DMS153 (cell line): ENCODE measurements around the gene AGMO.

Experiments
- DNase-seq: peaks from one replicate; lab custom pipeline; 2025; lab: John Stamatoyannopoulos, UW

The AGMO gene

DNA sequence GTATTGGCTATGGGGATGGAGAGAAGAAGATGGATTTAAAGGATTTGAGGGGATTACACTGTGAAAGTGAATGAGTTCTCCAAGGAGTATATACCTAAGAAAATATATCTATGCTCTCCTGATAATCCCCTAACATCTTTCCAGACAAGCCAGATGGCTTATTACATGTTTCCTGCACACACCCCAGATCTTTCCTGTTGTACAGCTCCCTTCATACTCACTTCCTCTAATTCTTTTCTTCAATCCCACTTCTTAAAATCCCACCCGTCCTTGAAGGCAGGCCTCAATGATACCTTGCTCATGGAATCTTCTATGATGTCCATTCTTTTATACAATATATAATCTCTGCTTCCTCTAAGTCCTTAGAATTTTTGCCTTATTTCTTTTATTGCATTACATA, 342.1 kb downstream of the AGMO start:
- no peak for DNase-seq

DNA sequence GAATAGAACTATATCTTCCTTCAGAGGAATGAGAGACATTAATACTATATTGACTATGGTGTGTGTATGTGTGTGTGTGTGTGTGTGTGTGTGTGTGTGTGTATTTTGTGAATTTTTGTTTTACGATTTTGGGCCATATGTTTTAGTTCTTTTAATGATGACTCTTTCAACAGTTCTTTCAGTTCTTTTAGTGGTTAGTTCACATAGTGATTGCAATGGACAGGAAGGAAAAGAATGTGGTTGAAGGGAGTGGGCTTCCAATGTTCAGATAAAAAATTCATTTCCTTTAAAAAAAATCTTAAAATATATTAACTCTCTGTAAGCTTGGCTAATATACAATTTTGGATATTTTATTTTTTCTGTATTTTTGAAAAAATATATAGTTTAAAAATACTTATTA, 343.6 kb downstream of the AGMO start:
- DNase-seq = no peak

DNA sequence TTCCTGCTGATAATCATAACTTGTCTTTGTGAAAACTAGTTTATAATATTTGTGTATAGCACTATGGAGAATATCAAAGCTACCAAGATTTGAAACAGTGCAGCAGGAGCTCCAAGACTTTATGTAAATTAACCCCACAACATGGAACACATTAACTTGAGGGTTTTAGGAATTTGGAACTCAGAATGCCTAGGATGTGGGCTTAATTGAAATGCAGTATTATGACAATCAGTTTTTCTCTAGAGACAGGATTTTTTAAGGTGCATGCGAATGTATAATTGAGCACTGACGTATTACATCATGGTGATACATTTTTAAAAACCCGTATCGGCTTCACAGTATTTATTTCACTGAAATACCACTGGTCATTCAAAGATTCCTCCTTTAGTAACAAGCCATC, 346.2 kb downstream of the AGMO start:
- DNase-seq = no peak

DNA sequence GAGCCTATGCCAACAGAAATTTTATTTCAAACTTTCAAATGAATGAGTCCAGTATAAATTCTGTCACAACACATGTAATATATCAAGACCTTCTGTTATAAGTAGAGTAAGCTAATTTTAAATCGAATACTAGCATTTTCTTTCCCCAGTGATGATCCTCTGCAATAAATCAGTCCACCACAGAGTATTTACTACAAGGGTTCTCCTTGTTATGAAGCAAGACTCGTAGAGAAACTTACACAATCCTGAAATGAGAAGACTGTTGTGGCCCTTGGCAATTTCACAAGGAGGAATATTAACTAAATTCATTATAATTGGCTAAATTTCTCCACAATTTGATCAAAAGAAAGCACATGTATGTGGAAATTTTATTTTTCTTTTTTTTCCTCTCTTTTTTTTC, 346.8 kb downstream of the AGMO start:
- no peak for DNase-seq

DNA sequence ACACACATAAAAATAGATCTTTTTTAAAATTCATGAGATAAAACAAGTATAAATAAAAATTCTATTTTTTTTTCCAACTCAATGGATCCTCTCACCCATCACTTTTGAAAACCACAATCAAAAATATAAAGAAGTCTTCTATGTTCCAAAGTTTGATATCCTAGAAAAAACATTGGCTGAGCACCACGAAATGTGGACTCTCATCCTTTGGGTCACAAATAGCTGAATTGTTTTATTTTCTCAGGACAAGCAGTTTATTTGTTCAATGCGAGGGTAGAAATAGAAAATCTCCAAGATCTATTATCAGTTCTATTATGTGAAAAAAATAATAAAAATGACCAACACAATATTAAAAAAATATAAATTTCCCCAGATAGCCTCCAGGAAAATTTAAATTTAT, 348.7 kb downstream of the AGMO start:
- no peak for DNase-seq

DNA sequence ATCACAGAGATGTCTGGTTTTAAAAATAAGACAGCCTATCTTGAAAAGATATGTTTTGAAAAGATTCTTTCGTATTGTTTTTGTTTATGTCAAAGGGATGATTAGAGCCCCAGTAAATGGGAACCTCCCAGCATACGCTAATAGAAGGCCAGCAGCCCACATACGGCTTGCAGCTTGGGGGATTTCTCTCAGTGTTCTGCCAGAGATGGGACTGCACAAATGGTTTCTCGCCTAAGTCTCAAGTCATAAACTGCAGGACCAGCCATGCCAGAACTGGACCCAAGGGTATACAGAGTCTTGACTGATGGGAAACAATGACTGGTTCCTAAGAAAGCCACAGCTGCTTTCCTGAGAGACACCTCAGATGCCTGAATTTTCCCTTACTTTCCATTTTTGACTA, 352.4 kb downstream of the AGMO start:
- DNase-seq = no peak

DNA sequence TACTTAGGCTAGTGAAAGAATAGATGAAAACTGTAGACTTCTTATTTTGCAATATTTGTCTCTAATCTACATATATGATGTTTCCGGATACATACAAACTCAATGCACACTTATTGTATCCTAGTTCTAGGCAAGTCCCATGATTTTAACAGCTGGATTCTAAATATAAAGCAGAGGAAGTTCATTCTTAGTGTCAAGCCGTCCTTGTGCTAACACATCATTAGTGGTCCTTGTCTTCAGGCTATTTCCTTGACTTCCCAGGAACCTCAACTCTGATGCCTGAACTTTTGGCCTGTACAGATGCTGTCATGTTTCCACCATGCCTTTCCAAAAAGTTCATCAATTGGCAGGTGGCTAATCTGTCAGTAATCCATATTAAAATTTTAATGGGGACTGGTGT, 357.4 kb downstream of the AGMO start:
- DNase-seq = no peak

DNA sequence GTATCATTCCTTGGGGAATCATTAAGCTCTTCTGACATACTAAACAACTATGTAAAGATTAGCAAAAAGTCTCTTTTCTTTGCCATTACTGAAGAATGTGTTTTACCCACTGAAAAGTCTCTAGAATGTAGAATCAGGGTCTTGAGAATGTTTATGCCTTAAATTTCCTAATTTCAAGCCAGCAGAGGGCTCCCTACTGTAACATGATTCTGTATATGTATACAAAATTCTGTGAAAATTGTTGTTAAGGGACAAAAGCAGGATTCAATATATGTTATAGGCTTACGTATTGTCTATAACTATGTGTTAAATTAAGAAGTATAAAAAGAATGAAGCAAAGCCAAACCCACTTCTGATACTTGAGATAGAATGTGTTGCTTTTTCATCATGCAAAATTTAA, 362.3 kb downstream of the AGMO start:
- no peak for DNase-seq

DNA sequence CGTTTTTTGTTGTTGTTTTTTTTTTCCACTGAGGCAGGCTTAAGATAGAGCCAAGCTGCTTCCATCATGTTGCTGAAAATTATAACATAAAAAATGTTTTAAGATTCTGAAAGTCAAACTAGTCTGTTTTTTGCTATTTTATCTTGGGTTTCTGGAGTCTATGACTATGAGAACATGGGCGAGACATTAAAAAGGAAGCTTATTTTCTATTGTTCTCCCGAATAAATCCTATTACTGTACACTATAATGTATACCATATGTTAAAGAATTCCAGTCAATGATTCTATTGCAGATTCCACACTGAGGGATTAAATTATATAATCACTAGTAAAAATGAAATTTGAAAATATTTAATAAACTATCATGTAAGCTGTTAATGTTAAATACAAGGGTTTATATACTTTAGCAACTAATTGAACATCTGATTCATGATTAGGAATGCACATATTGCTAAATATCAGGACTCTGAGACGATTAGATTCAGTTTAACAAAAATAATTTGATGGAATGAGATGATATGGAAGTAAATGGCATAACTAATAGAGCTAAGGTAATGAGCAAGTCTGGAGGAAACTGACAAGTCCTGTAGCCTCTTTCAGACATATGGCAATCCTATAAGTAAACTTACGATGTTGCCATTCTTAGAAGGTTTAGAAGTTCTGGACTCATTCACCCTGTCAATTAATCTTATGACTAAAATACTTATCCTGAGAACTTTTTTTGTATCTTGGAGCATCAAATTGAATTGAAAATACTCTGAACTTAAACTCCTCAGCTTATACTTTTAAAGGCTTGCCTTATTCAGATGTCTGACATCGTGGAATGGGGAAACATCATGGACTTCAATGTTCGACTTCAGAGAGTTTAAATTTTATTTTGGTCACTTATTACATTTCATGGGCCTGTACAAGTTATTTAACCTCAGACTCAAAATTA, 364.5 kb downstream of the AGMO start:
- DNase-seq = no peak

DNA sequence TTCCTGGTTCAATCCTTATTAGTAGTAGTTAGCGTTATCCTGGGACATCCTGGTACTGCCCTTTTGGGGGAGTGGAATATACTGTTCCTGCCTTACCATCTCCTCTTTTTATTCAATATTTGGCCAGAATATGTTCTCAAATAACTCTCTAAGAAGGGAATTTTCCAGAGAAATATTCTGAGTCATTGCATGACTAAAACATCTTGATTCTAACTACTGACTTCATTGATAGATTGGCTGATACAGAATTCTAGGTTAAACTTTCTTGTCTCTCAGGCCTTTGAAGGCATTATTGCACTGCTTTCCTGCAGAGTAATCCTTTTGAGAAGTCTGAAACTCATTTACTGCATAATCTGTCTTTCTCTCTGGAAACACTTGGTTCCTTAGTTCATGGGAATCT, 383.8 kb downstream of the AGMO start:
- DNase-seq = no peak

DNA sequence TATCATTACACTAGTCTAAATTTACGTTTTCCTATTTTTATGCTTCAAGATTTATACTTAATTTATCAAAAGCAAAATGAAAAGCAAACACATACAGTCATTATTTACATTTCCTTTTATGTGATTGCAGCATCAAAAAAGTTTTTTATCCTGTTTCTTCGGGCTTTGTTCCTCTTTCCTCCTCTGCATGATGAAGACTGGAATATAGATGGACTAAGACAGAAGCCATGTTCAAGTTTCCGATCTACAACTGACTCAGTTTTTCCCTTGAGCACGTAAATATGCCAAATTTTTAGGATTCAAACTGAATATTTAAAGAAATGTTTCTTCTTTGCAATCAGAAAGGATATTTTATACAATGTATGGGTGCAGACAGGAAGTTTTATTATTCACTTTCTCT, 385.7 kb downstream of the AGMO start:
- no peak for DNase-seq

DNA sequence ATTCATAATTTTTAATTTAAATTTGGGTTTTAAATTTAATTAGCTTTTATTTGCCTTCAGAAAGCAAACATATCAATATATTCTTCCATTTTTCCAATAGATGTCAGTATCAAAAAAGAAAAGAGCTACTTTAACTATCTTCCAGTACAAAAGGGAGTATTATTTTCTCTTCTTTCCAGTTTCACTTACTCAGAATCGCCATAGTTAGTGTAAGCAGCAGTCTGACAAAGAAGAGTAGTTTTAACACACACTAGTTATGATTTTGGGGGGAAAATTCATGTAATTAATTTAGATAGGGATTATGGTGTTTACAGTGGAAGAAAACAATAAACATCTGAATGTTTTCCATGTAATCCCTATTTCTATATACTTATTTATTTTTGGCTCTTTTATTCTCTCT, 386.7 kb downstream of the AGMO start:
- no peak for DNase-seq

DNA sequence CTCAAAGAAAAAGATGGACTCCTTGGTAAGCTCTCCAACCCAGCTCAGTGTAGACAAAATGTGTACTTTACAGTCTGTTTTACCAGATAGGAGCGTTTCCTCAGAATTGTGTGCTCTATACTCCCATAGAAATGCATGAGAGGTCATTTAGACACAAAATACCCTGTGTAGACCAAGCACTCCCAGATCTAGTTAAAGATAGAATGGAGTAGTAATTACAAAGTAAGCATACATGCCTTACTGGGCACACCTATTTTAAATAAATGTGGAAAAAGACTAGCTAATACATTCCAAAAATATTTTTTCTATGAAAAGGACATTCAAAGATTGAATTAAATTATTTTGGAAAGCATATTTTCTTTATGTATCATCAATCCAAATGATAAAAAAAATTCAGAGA, 387.3 kb downstream of the AGMO start:
- DNase-seq = no peak

DNA sequence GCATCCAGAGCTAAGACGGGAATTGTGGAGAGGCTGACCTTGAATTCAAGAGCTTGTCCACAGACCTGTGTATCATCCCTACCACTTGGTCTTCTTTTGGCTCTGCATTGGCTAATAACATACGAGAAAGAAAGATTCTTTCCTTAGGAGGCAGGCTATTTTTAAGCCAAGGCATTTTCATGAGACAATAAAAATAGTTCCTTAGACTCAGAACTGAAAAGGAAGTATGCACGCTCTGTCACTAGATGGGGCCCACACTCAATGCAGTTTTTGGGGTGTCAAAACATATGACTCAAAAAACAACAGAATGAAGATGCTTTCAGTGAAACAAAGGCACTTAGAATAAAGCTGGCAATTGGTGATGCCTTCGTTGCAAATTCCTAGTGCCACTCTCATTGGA, 393.3 kb downstream of the AGMO start:
- no peak for DNase-seq

DNA sequence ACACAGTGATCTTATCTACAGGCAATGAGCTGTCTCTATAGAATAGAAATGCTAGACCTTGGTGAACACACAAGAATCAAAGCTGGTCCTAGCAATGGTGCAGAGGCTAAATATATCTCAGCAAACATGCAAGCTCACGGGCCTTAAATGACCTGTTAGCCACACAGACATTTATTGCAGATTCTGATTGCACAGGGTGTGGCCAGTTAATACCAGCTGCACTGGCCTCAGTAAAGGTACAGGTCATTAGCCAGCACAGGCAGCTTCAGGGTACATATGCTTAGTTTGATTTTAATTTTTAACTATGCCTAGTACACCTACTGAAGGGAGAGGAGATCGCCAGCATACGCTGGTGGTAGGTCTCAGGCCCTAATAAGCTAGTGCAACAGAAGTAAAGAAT, 393.9 kb downstream of the AGMO start:
- DNase-seq = peak; percentile 51

DNA sequence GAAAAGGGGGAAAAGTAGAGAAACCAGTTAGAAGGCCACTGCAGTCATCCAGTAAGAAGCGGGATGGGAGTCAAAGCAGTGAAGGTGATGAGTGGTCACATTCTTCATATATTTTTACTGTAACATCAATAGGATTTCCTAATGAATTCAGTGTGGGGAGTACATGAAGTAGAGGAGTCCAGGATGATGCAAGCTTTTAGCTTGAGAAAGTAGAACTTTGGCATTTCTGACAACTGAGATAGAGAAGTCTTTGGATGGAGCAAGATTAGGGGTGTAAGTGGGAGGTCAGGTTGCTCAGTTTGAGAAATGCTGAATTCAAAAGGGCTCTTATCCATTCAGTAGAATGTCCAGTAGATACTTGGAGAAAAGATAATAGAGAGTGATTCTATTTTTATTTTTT, 395.2 kb downstream of the AGMO start:
- no peak for DNase-seq

DNA sequence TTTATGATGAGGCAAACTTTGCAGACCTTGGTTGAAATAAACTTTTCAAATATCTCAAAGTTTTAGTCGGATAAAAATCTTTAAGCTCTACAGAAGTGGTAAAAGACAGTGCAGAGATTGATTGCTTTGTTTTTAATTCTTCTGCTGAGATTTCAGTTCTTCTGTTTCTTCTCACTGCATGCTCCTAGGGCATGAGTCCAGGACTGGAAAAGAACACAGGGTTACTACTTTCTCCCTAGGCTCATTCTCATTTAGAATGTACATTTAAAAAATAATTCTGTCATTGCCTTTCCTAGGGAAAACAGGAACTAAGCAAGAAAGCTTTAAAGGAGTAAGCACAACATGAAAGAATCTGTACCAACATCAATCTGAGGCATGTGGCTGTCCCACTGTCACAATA, 402.6 kb downstream of the AGMO start:
- DNase-seq = no peak

DNA sequence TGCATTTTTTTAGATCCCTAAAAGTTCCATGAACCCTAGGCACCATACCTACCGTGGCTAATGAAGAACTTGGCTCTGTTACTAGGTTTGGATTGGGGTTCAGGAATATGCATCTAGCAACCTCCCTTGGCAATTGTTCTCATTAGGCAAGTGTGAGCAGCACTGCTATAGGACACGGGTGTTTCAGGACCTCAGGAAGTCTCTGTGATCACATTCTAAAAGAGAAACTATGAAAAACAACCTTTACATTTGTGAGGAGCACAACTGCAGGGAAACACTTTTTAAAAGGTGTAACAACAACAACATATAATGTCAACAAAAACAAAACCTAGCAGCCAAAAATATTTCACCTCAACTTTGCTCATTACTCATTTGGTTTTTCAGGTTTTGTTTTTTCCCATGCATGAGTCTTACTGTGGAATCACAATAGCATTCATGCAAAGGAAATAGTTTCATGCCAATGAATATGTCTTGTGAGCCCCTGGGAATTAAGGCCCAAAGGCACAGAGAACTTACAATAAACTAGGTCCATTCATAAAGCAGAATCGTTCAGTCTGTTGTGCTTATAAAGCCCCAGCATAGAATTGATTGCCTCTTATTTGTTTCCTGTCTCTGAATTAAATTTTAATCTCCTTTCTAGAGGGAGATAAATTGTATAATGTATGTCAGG, 403.5 kb downstream of the AGMO start:
- DNase-seq = no peak
